ENCODE measurements around the gene NUDT4B. TPM values are rescaled to one million over a fixed set of nuclear protein-coding genes. Genes with fewer than 3 reads are reported as not detected.
"Not testable (repeated sequence)": the region's sequence is repeated elsewhere in the genome, so short reads cannot be mapped to it uniquely, and the experiment has no call there.

The NUDT4B gene
- polyA plus RNA-seq, 1 of the 3 experiments (the other 2 are of a cell fraction): 21.3 TPM

DNA sequence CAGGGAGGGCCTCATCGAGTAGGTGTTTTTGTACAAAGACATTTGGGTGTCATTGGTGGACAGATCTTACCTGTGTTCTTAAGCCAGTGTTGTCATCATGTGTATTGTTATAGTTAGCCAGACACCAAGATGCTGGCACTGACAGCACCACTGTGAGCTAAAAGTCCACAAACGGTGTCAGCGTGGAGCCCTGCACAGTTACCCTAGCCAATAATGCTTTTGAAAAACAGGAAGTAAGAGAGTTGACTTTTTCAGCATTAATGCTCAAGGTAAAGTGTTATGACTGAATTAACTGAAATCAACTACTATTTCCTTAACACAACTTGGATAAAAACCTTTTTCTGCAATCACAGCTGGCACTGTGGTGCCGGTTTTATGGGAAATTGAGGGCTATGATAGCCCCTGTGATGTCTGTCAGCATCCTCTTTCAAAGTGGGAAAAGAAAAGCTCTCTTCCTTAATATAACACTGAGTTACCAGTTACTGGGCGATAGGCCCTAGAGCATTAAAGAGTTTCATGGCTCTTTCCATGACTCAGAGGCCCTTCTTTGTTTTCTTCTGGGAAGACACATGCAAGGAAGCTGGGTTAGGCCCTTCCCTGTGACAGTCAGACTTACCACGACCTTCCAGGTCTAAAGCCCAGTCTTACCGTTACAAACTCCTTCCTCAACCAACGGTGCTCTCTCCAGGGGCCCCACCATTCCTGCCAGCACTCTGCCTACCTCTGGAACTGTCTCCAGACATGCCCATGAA, 37.6 kb upstream of the NUDT4B start:
- H2AFZ ChIP-seq (ENCODE audit: low read depth); CTCF ChIA-PET; DNase-seq; H3K36me3 ChIP-seq (replicated peaks in 1 of 2; ENCODE audit: control insufficient read depth in 1 of 2, insufficient read depth in 2 of 2, low read length in 1 of 2); H3K9me3 ChIP-seq; POLR2A ChIA-PET; H3K27me3 ChIP-seq (ENCODE audit: insufficient read depth); H3K4me1 ChIP-seq (ENCODE audit: control insufficient read depth in 1 of 2, insufficient read depth in 2 of 2, low read depth in 1 of 2, low read length in 1 of 2); H3F3A ChIP-seq (replicated peaks; ENCODE audit: insufficient read depth); H3K4me3 ChIP-seq (ENCODE audit: low read depth in 2 of 2, low read length in 1 of 2); H3K79me2 ChIP-seq (ENCODE audit: insufficient read depth); H4K20me1 ChIP-seq (ENCODE audit: insufficient read depth); H3K27ac ChIP-seq (ENCODE audit: low read depth in 2 of 2, low read length in 1 of 2); H3K9me2 ChIP-seq; H3K9ac ChIP-seq; H3K4me2 ChIP-seq: not testable (repeated sequence)
- WGBS (ENCODE audit: low lambda C conversion rate): no CpG with 5 or more reads among the region's 8 CpGs

DNA sequence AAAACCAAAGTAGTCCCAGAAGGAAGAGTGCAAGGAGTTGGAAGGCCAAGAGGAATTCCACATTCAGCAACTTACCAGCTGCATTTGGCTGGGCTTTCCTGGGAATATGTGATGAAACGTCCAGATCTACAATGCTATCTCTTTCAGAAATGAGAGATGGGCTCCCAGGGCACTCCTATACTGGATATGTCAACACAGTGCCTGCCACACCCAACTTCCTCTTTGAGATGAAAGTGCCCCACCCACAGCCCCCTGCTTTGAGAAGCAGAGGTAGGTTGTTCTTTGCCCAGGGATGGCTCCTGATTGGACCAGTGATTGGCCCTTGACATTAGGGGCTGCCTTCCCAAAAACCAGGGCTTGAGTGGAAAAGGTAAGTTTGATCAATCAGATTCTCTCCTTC, 36.2 kb upstream of the NUDT4B start:
- H3K27ac ChIP-seq (ENCODE audit: low read depth in 2 of 2, low read length in 1 of 2); CTCF ChIA-PET: not testable (repeated sequence)

DNA sequence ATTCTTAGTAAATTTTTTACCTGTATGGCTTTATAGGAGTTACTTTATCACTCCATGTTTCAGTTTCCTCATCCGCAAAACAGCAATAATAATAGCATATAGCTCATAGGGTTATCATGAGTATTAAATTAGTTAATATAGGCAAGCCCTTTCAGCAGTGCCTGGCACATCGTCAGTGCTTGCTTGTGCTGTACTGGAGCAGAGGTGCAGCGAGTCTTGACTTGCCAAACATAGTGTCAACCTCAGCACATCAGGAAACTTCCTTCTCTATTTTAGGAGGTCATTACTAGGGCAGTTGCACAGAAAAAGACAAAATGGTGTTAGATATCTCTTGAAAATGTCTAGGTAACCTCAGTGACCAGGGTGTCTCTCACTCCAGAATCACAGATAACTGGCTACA, 33.1 kb upstream of the NUDT4B start:
- H3K9me3 ChIP-seq; H3K4me1 ChIP-seq (ENCODE audit: control insufficient read depth in 1 of 2, insufficient read depth in 2 of 2, low read depth in 1 of 2, low read length in 1 of 2); H3K27ac ChIP-seq (ENCODE audit: low read depth in 2 of 2, low read length in 1 of 2); H2AFZ ChIP-seq (ENCODE audit: low read depth); H4K20me1 ChIP-seq (ENCODE audit: insufficient read depth); H3F3A ChIP-seq (replicated peaks; ENCODE audit: insufficient read depth); H3K79me2 ChIP-seq (ENCODE audit: insufficient read depth); H3K9ac ChIP-seq; H3K4me3 ChIP-seq (ENCODE audit: low read depth in 2 of 2, low read length in 1 of 2); DNase-seq; H3K4me2 ChIP-seq; CTCF ChIA-PET; H3K9me2 ChIP-seq; H3K27me3 ChIP-seq (ENCODE audit: insufficient read depth); H3K36me3 ChIP-seq (replicated peaks in 1 of 2; ENCODE audit: control insufficient read depth in 1 of 2, insufficient read depth in 2 of 2, low read length in 1 of 2); POLR2A ChIA-PET: not testable (repeated sequence)
- no CpG with 5 or more reads among the region's 3 CpGs for WGBS (ENCODE audit: low lambda C conversion rate)

More for the DNA sequence above, 36.2 kb upstream of the NUDT4B start:
- H3K4me2 ChIP-seq; H3K4me1 ChIP-seq (ENCODE audit: control insufficient read depth in 1 of 2, insufficient read depth in 2 of 2, low read depth in 1 of 2, low read length in 1 of 2); H3K27me3 ChIP-seq (ENCODE audit: insufficient read depth); DNase-seq; H4K20me1 ChIP-seq (ENCODE audit: insufficient read depth); POLR2A ChIA-PET; H3K9ac ChIP-seq; H2AFZ ChIP-seq (ENCODE audit: low read depth); H3K9me2 ChIP-seq; H3K79me2 ChIP-seq (ENCODE audit: insufficient read depth); H3K9me3 ChIP-seq; H3F3A ChIP-seq (replicated peaks; ENCODE audit: insufficient read depth); H3K36me3 ChIP-seq (replicated peaks in 1 of 2; ENCODE audit: control insufficient read depth in 1 of 2, insufficient read depth in 2 of 2, low read length in 1 of 2); H3K4me3 ChIP-seq (ENCODE audit: low read depth in 2 of 2, low read length in 1 of 2): not testable (repeated sequence)
- 17% methylated on average over 1 of the region's 1 CpG for WGBS (ENCODE audit: low lambda C conversion rate)

DNA sequence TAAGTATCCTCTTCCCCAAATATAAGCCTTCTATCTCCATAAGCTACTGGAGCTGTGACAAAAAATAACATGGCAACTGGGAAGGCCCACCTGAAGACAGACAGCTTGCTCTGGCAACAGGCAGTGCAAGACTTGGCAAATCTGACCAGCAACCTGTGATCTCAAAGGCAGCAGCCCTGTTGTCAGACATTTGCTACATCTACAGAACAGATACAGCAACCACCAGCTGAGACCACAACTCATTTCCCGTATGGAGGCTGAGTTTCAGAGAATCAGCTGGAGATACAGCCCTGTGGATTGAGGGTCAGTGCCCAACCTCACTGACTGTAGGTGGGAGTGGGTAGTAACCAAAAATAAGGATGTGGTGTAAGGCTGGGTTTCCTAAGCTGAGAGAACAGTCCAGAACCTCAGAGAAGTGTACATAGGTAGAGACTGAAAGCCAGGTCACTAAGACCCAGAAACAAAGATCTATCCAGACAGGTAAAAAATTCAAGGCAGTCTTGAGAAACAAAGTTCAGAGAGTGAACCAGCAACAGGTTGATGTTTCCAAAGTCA, 31.5 kb upstream of the NUDT4B start:
- H3K4me3 ChIP-seq (ENCODE audit: low read depth in 2 of 2, low read length in 1 of 2); H3K9me2 ChIP-seq: not testable (repeated sequence)
- WGBS (ENCODE audit: low lambda C conversion rate): no CpG with 5 or more reads among the region's 1 CpG

DNA sequence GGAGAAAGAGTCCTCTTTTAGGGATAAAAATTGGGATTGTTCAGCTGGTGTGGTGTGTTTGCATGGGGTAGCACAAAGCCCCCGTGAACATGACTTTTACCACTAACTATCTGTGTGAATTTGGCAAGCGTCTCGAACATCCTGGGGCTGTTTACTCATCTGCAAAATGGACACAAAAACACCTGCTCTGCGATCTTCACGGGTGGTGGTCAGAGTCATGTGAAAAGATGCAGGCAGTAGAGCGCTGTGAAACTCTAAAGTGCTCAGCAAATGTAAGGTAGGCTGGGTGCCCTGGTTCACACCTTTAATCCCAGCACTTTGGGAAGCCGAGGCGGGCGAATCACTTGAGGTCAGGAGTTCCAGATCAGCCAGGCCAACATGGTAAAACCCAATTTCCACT, 27.7 kb upstream of the NUDT4B start:
- POLR2A ChIA-PET, CTCF ChIA-PET: not testable (repeated sequence)

More for the DNA sequence above, 31.5 kb upstream of the NUDT4B start:
- DNase-seq; H3K27ac ChIP-seq (ENCODE audit: low read depth in 2 of 2, low read length in 1 of 2); H3K9ac ChIP-seq; H4K20me1 ChIP-seq (ENCODE audit: insufficient read depth); H3F3A ChIP-seq (replicated peaks; ENCODE audit: insufficient read depth); POLR2A ChIA-PET; H3K27me3 ChIP-seq (ENCODE audit: insufficient read depth); H3K4me2 ChIP-seq; H3K36me3 ChIP-seq (replicated peaks in 1 of 2; ENCODE audit: control insufficient read depth in 1 of 2, insufficient read depth in 2 of 2, low read length in 1 of 2); H3K79me2 ChIP-seq (ENCODE audit: insufficient read depth); H3K4me1 ChIP-seq (ENCODE audit: control insufficient read depth in 1 of 2, insufficient read depth in 2 of 2, low read depth in 1 of 2, low read length in 1 of 2); H2AFZ ChIP-seq (ENCODE audit: low read depth); H3K9me3 ChIP-seq; CTCF ChIA-PET: not testable (repeated sequence)

DNA sequence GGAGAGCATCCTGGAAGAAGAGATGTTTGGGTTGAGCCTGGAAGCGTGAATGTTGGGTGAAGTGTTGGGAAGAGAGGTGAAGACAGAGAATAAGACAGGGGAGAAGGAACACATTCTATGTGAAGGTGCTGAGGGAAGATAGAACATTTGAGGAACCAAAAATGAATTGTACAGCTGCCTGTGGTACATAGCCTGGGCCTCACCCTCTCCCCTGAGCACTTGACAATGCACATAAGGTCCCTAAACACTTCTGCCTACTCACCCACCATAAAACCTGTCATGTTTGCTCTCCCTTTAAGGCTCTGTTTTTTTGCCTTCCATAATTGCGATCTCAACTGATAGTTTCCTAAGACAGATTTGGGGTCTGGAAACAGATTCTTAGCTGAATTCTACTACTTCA, 25.8 kb upstream of the NUDT4B start:
- DNase-seq; POLR2A ChIA-PET; H3K36me3 ChIP-seq (replicated peaks in 1 of 2; ENCODE audit: control insufficient read depth in 1 of 2, insufficient read depth in 2 of 2, low read length in 1 of 2); H3K27me3 ChIP-seq (ENCODE audit: insufficient read depth); H3K27ac ChIP-seq (ENCODE audit: low read depth in 2 of 2, low read length in 1 of 2); H3K9me2 ChIP-seq; H3K79me2 ChIP-seq (ENCODE audit: insufficient read depth); H4K20me1 ChIP-seq (ENCODE audit: insufficient read depth); H3K4me3 ChIP-seq (ENCODE audit: low read depth in 2 of 2, low read length in 1 of 2); H3F3A ChIP-seq (replicated peaks; ENCODE audit: insufficient read depth); H3K9ac ChIP-seq; H3K4me1 ChIP-seq (ENCODE audit: control insufficient read depth in 1 of 2, insufficient read depth in 2 of 2, low read depth in 1 of 2, low read length in 1 of 2); CTCF ChIA-PET; H3K9me3 ChIP-seq; H2AFZ ChIP-seq (ENCODE audit: low read depth); H3K4me2 ChIP-seq: not testable (repeated sequence)
- WGBS (ENCODE audit: low lambda C conversion rate): 22% methylated on average over 1 of the region's 2 CpGs

More for the DNA sequence above, 27.7 kb upstream of the NUDT4B start:
- H3K27me3 ChIP-seq (ENCODE audit: insufficient read depth); H3K79me2 ChIP-seq (ENCODE audit: insufficient read depth); H3K9me3 ChIP-seq; H3K9ac ChIP-seq; H3K27ac ChIP-seq (ENCODE audit: low read depth in 2 of 2, low read length in 1 of 2); H2AFZ ChIP-seq (ENCODE audit: low read depth); H3K9me2 ChIP-seq; H3K4me1 ChIP-seq (ENCODE audit: control insufficient read depth in 1 of 2, insufficient read depth in 2 of 2, low read depth in 1 of 2, low read length in 1 of 2); H3K4me3 ChIP-seq (ENCODE audit: low read depth in 2 of 2, low read length in 1 of 2); H4K20me1 ChIP-seq (ENCODE audit: insufficient read depth); H3K4me2 ChIP-seq; H3F3A ChIP-seq (replicated peaks; ENCODE audit: insufficient read depth); H3K36me3 ChIP-seq (replicated peaks in 1 of 2; ENCODE audit: control insufficient read depth in 1 of 2, insufficient read depth in 2 of 2, low read length in 1 of 2); DNase-seq: not testable (repeated sequence)
- no CpG with 5 or more reads among the region's 9 CpGs for whole genome bisulfite sequencing (ENCODE audit: low lambda C conversion rate)
